Neutrophil (primary cell): Measurements from ENCODE around the gene PLXNA1.

Experiments
- H3K27ac ChIP-seq: fragments of 200-600 bp; sonication (generic); 2 replicates; pipeline ENCODE4 v1.5.1; 2016; ENCODE audit warnings: mild to moderate bottlenecking, moderate library complexity
- H3K27me3 ChIP-seq: fragments of 200-600 bp; sonication (generic); 2 replicates; pipeline ENCODE4 v1.6.0; 2016; ENCODE audit warnings: mild to moderate bottlenecking
- H3K36me3 ChIP-seq: fragments of 200-600 bp; sonication (generic); 2 replicates; pipeline ENCODE4 v1.5.1; 2017
- H3K4me1 ChIP-seq, 2 experiments: fragments of 200-600 bp in 1 of 2; sonication (generic) in 1 of 2; 1 replicate in 1 of 2; 2 replicates in 1 of 2; pipeline versions ENCODE4 v1.5.1 to v1.6.1; 2013 to 2016; ENCODE audit warnings: low read depth in 1 of 2, low read length in 1 of 2, mild to moderate bottlenecking in 1 of 2, moderate library complexity in 1 of 2; ENCODE audit not compliant: control insufficient read depth in 1 of 2, insufficient read depth in 1 of 2
- H3K4me3 ChIP-seq, 2 experiments: fragments of 200-600 bp in 1 of 2; sonication (generic) in 1 of 2; 1 replicate in 1 of 2; 2 replicates in 1 of 2; pipeline ENCODE4 v1.5.1; 2013 to 2016; ENCODE audit warnings: low read depth in 1 of 2, low read length in 1 of 2, mild to moderate bottlenecking in 1 of 2, moderate library complexity in 1 of 2
- H3K9me3 ChIP-seq: fragments of 200-600 bp; sonication (generic); 2 replicates; pipeline ENCODE4 v1.5.1; 2016
- CTCF ChIP-seq: fragments of 200-600 bp; sonication (generic); IDR thresholded peaks from 2 replicates; pipeline ENCODE4 v1.5.1; 2016; ENCODE audit warnings: antibody characterized with exemption

Gene PLXNA1

GRCh38 chr3:126994661-126995245 is 11.8 kb downstream of the PLXNA1 start:
- Histone ChIP-seq H3K27ac (no peak overlapping the region), H3K36me3 (no peaks in the 10 kb centered on the region), H3K9me3 (no peaks in the 10 kb centered on the region), H3K27me3 (no peaks in the 10 kb centered on the region), H3K4me1 (no peaks in the 10 kb centered on the region), H3K4me3 (no peak overlapping the region)
- TF ChIP-seq CTCF: no peak

GRCh38 chr3:126995254-126995780 is 12.4 kb downstream of the PLXNA1 start:
- no peaks in the 10 kb centered on the region for H3K36me3 ChIP-seq
- TF ChIP-seq CTCF: no peak
- H3K27me3 ChIP-seq: no peaks in the 10 kb centered on the region
- H3K4me1 ChIP-seq: no peaks in the 10 kb centered on the region
- no peaks in the 10 kb centered on the region for H3K9me3 ChIP-seq
- no peak overlapping the region for H3K27ac ChIP-seq
- no peak overlapping the region for H3K4me3 ChIP-seq

GRCh38 chr3:126995926-126996512 is 13.1 kb downstream of the PLXNA1 start:
- Histone ChIP-seq H3K4me1 (no peaks in the 10 kb centered on the region), H3K27me3 (no peaks in the 10 kb centered on the region), H3K4me3 (no peak overlapping the region), H3K27ac (no peak overlapping the region), H3K36me3 (no peaks in the 10 kb centered on the region), H3K9me3 (no peaks in the 10 kb centered on the region)
- no peak for TF ChIP-seq CTCF

- H3K4me1 ChIP-seq: no peaks in the 10 kb centered on the region
These were observed 14.0 kb downstream of the PLXNA1 start for GRCh38 chr3:126996905-126997304.

GRCh38 chr3:126997455-126998038 is 14.6 kb downstream of the PLXNA1 start:
- Histone ChIP-seq H3K27me3 (no peaks in the 10 kb centered on the region), H3K36me3 (no peaks in the 10 kb centered on the region), H3K4me3 (no peak overlapping the region), H3K27ac (no peak overlapping the region), H3K9me3 (no peaks in the 10 kb centered on the region), H3K4me1 (no peaks in the 10 kb centered on the region)
- no peak for TF ChIP-seq CTCF

More at GRCh38 chr3:126996905-126997304, 14.0 kb downstream of the PLXNA1 start:
- Histone ChIP-seq H3K27ac (no peak overlapping the region), H3K4me3 (no peak overlapping the region), H3K9me3 (no peaks in the 10 kb centered on the region), H3K36me3 (no peaks in the 10 kb centered on the region), H3K27me3 (no peaks in the 10 kb centered on the region)
- no peak for TF ChIP-seq CTCF
